Uterus (tissue), 4 donors: Measurements from ENCODE around the gene MDFIC2. TPM values are rescaled to one million over a fixed set of nuclear protein-coding genes. Genes with fewer than 3 reads are reported as not detected.

Experiments used
- DNase-seq, 2 donors: peaks; one replicate each; pipeline ENCODE4 v3.0.0-alpha.2; 2019 to 2020
- H3K27ac ChIP-seq, 2 donors: fragments of 200-600 bp; sonication (generic); 1 replicate in 1 of 2; 2 replicates in 1 of 2; pipeline ENCODE4 v1.5.1; 2016 to 2018
- H3K27me3 ChIP-seq, 2 donors: fragments of 200-600 bp; sonication (generic); one replicate each; pipeline ENCODE4 v1.5.1; 2018 to 2019; ENCODE audit warnings: control low read depth in 1 of 2
- H3K36me3 ChIP-seq, 2 donors: fragments of 200-600 bp; sonication (generic); one replicate each; pipeline ENCODE4 v1.5.1; 2019; ENCODE audit warnings: control low read depth in 1 of 2
- H3K4me1 ChIP-seq, 2 donors: fragments of 200-600 bp; sonication (generic); one replicate each; pipeline ENCODE4 v1.5.1; 2018 to 2019; ENCODE audit warnings: control low read depth in 1 of 2
- H3K4me3 ChIP-seq, 2 donors: fragments of 200-600 bp; sonication (generic); 1 replicate in 1 of 2; 2 replicates in 1 of 2; pipeline ENCODE4 v1.5.1; 2018 to 2019; ENCODE audit warnings: mild to moderate bottlenecking in 1 of 2
- H3K9me3 ChIP-seq, 2 donors: fragments of 200-600 bp; sonication (generic); one replicate each; pipeline ENCODE4 v1.5.1; 2019; ENCODE audit warnings: control low read depth in 1 of 2
- CTCF ChIP-seq, 4 experiments: fragments of 200-600 bp in 2 of 4; fragments of 450-650 bp in 2 of 4; sonication (generic) in 2 of 4; IDR thresholded peaks; one replicate each; pipeline ENCODE4 v1.5.1; 2016 to 2019; ENCODE audit warnings: antibody characterized with exemption in 4 of 4, mild to moderate bottlenecking in 2 of 4, moderate library complexity in 1 of 4
- POLR2A ChIP-seq, 2 donors: fragments of 450-650 bp; IDR thresholded peaks; one replicate each; pipeline ENCODE4 v1.6.1; 2016; ENCODE audit warnings: antibody characterized with exemption in 2 of 2, mild to moderate bottlenecking in 1 of 2, moderate library complexity in 1 of 2
- intact Hi-C: fragments of 100-400 bp; cut with DNase I; formaldehyde crosslinking; loops from one replicate; pipeline ENCODE4 v1.15.1; 2023; ENCODE audit warnings: low total_unique reads
- total RNA-seq, 4 donors: library from RNA; depleted of rRNA in 3 of 4; stranded (reverse); fragments of >200 nt in 3 of 4; gene quantifications; one replicate each; pipeline versions ENCODE4 v1.1.0 to v1.2.4, GENCODE V29; 2014 to 2023
- donor health status: DM: yes; HTN: yes; CAD: no.

Gene MDFIC2
- total RNA-seq, 4 donors from 2014 or later: not detected

GRCh38 chr3:70261283-70261682 is 51.2 kb downstream of the MDFIC2 start:
- H3K4me1 ChIP-seq: no peaks in the 10 kb centered on the region
- H3K4me3 ChIP-seq: no peak overlapping the region
- no peak for TF ChIP-seq CTCF (IDR thresholded peaks at IDR 0.05)
- TF ChIP-seq POLR2A (IDR thresholded peaks at IDR 0.05): no peak
- no peak overlapping the region for H3K27ac ChIP-seq
- intact Hi-C loops: no loop called here
- no peaks in the 10 kb centered on the region for H3K9me3 ChIP-seq
- H3K36me3 ChIP-seq: no peaks in the 10 kb centered on the region
- DNase-seq: no peak
- no peaks in the 10 kb centered on the region for H3K27me3 ChIP-seq

- H3K36me3 ChIP-seq: no peaks in the 10 kb centered on the region
- H3K4me3 ChIP-seq: no peak overlapping the region
- no peak overlapping the region for H3K27ac ChIP-seq
- H3K9me3 ChIP-seq: no peaks in the 10 kb centered on the region
- intact Hi-C loops: no loop called here
- H3K4me1 ChIP-seq: no peaks in the 10 kb centered on the region
- DNase-seq: no peak
- H3K27me3 ChIP-seq: no peaks in the 10 kb centered on the region
- TF ChIP-seq CTCF (IDR thresholded peaks at IDR 0.05) (no peak), POLR2A (IDR thresholded peaks at IDR 0.05) (no peak)
These were observed 55.9 kb downstream of the MDFIC2 start for GRCh38 chr3:70256566-70256965.

GRCh38 chr3:70250492-70250891 is 61.9 kb downstream of the MDFIC2 start:
- DNase-seq: no peak
- H3K4me1 ChIP-seq: no peaks in the 10 kb centered on the region
- H3K36me3 ChIP-seq: no peaks in the 10 kb centered on the region
- H3K4me3 ChIP-seq: no peak overlapping the region
- no peak overlapping the region for H3K27ac ChIP-seq
- TF ChIP-seq CTCF (IDR thresholded peaks at IDR 0.05) (no peak), POLR2A (IDR thresholded peaks at IDR 0.05) (no peak)
- H3K9me3 ChIP-seq: no peaks in the 10 kb centered on the region
- intact Hi-C loops: no loop called here
- H3K27me3 ChIP-seq: no peaks in the 10 kb centered on the region

- no peak overlapping the region for H3K4me3 ChIP-seq
- H3K27ac ChIP-seq: no peak overlapping the region
- intact Hi-C loops: no loop called here
- no peak for DNase-seq
- no peaks in the 10 kb centered on the region for H3K27me3 ChIP-seq
- H3K36me3 ChIP-seq: no peaks in the 10 kb centered on the region
- no peaks in the 10 kb centered on the region for H3K4me1 ChIP-seq
- no peaks in the 10 kb centered on the region for H3K9me3 ChIP-seq
- TF ChIP-seq CTCF (IDR thresholded peaks at IDR 0.05): no peak
- TF ChIP-seq POLR2A (IDR thresholded peaks at IDR 0.05): no peak
These were observed 62.8 kb downstream of the MDFIC2 start for GRCh38 chr3:70249509-70250160.

GRCh38 chr3:70248856-70249255 is 63.6 kb downstream of the MDFIC2 start:
- Histone ChIP-seq H3K4me1 (no peaks in the 10 kb centered on the region), H3K4me3 (no peak overlapping the region), H3K27me3 (no peaks in the 10 kb centered on the region), H3K36me3 (no peaks in the 10 kb centered on the region), H3K27ac (no peak overlapping the region), H3K9me3 (no peaks in the 10 kb centered on the region)
- no peak for TF ChIP-seq POLR2A (IDR thresholded peaks at IDR 0.05)
- TF ChIP-seq CTCF (IDR thresholded peaks at IDR 0.05): no peak
- intact Hi-C loops: no loop called here
- no peak for DNase-seq
